Measurements from ENCODE around the gene ABCC6. TPM values are rescaled to one million over a fixed set of nuclear protein-coding genes. Genes with fewer than 3 reads are reported as not detected.
"Not testable (repeated sequence)": the region's sequence is repeated elsewhere in the genome, so short reads cannot be mapped to it uniquely, and the experiment has no call there.

The ABCC6 gene
- polyA plus RNA-seq, 3 donors from 2014 or later: 0.03 TPM; not detected in 2

DNA sequence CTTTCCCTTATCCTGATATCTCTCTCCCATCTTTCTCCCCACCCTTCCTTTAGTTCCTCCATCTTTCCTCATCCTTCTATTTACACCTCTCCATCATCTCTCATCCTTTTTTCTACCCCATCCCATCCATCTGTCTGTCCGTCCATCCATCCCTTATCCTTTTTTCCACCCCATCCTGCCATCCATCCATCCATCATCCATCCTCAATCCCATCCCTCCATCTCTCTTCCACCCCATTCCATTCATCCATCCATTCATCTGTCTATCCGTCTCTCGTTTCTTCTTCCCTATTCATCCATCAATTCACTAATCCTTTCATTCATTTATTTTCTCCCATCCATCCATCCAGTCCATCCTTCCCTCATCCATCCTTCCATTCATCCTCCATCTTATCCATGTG is 68.1 kb downstream of the ABCC6 start:
- H3K36me3 Mint-ChIP-seq: no peaks in the 10 kb centered on the region
- H3K4me1 Mint-ChIP-seq: no peaks in the 10 kb centered on the region
- no peak overlapping the region for H3K27ac Mint-ChIP-seq

GRCh38 chr16:16154281-16154951 is 68.9 kb downstream of the ABCC6 start:
- no peaks in the 10 kb centered on the region for H3K36me3 Mint-ChIP-seq
- no peak overlapping the region for H3K27ac Mint-ChIP-seq
- DNase-seq: no peak
- no peaks in the 10 kb centered on the region for H3K4me1 Mint-ChIP-seq
- no peak overlapping the region for H3K4me3 Mint-ChIP-seq
- peaks cover 2 to 6% (median 3%) of the 10 kb centered on the region in 3 donors for H3K27me3 Mint-ChIP-seq (ENCODE audit: low read depth in 3 of 3)
- H3K9me3 Mint-ChIP-seq: peaks cover 0 to 15% (median 7%) of the 10 kb centered on the region in 6 donors

More for the DNA sequence above, 68.1 kb downstream of the ABCC6 start:
- peaks cover 2 to 8% (median 6%) of the 10 kb centered on the region in 3 donors for H3K27me3 Mint-ChIP-seq (ENCODE audit: low read depth in 3 of 3)
- no peak for DNase-seq
- peaks cover 4 to 18% (median 11%) of the 10 kb centered on the region in 6 donors for H3K9me3 Mint-ChIP-seq
- H3K4me3 Mint-ChIP-seq: no peak overlapping the region

DNA sequence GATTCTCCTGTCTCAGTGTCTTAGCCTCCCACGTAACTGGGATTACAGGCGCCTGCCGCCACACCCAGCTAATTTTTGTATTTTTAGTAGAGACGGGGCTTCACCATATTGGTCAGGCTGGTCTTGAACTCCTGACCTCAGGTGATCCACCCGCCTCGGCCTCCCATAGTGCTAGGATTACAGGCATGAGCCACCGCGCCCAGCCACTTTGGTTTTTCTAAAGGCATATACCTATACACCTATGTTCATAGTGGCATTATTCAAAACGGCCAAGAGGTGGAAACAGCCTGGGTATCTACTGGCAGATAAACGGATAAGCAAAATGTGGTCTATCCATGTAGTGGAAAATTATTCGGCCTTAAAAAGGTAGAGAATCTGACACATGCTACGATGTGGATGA is 70.3 kb downstream of the ABCC6 start:
- not testable (repeated sequence) for H3K4me3 Mint-ChIP-seq; H3K9me3 Mint-ChIP-seq; H3K27ac Mint-ChIP-seq; H3K36me3 Mint-ChIP-seq; H3K4me1 Mint-ChIP-seq; DNase-seq; H3K27me3 Mint-ChIP-seq (ENCODE audit: low read depth in 3 of 3)

DNA sequence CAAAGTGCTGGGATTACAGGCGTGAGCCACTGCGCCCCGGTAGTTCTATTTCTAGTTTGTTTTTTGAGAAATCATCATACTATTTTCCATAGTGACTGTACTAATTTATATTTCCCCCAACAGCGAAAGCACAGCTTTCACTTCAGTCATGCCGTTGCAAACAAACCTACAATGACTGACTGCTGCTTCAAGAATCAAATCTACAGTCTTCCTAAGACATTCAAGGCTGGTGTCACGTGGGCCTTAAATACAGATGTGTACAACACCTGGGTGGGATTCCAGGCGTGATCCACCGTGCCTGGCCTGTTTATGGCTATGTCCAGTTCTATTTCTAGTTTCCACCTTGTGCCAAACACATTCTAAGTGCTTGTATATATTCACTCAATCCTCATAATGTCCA is 72.0 kb downstream of the ABCC6 start:
- no peak overlapping the region for H3K27ac Mint-ChIP-seq
- no peak for DNase-seq
- H3K27me3 Mint-ChIP-seq (ENCODE audit: low read depth in 3 of 3): peaks cover 0 to 5% (median 2%) of the 10 kb centered on the region in 3 donors

DNA sequence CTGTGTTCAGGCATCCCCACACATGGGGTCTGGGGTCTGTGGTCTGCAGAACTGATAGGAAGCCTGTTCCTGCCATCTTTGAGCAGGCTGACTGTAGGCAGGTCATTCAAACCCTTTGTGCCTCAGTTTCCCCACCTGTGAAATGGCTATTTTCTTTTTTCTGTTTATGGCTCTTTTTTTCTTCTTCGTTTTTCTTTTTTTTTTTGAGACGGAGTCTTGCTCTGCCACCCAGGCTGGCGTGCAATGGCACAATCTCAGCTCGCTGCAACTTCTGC is 72.5 kb downstream of the ABCC6 start:
- Mint-ChIP-seq H3K27ac (no peak overlapping the region), H3K4me3 (no peak overlapping the region), H3K36me3 (no peaks in the 10 kb centered on the region), H3K27me3 (ENCODE audit: low read depth in 3 of 3) (peaks cover 0 to 5% (median 2%) of the 10 kb centered on the region in 3 donors), H3K4me1 (no peaks in the 10 kb centered on the region), H3K9me3 (no peaks in the 10 kb centered on the region)
- no peak for DNase-seq

More for the DNA sequence above, 72.0 kb downstream of the ABCC6 start:
- no peaks in the 10 kb centered on the region for H3K36me3 Mint-ChIP-seq
- no peaks in the 10 kb centered on the region for H3K9me3 Mint-ChIP-seq
- H3K4me1 Mint-ChIP-seq: no peaks in the 10 kb centered on the region
- H3K4me3 Mint-ChIP-seq: no peak overlapping the region

DNA sequence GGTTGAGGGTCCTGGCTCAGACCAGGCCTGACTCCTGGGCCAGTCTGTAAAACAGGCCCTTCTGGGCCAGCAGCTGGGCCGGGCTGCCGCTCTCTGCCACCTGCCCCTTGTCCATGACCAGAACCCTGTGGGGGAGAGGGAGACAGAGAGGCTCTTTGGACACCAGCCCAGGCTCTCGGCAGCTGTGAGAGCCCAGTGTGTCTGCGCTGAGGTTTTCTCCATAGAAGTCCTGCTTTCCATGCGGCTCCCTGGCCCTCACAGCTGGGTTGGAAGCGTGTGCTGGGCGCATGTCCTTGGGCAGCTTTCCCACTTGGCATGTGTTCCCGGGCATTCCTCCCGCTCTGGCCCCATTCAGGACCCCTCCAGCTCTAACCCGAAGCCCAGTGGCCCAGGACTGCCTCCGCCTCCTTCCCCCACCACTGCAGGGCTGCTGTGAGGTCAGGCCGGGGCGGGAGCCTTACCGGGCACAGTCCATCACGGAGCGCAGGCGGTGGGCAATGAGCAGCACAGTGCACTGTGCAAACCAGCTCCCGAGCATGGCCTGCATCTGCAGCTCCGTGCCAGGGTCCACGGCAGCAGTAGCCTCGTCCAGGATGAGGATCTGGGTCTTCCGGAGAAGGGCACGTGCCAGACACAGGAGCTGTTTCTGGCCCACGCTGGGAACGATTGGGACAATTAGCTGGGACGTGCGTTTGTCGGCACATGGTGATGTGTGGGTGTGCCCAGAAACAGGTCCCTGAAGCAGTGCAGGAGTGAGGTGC is 73.0 kb downstream of the ABCC6 start:
- H3K36me3 Mint-ChIP-seq: no peaks in the 10 kb centered on the region
- peaks cover 0 to 5% (median 0%) of the 10 kb centered on the region in 3 donors for H3K27me3 Mint-ChIP-seq (ENCODE audit: low read depth in 3 of 3)
- DNase-seq: no peak
- H3K4me3 Mint-ChIP-seq: no peak overlapping the region
- H3K27ac Mint-ChIP-seq: no peak overlapping the region
- no peaks in the 10 kb centered on the region for H3K4me1 Mint-ChIP-seq
- no peaks in the 10 kb centered on the region for H3K9me3 Mint-ChIP-seq

GRCh38 chr16:16149710-16150116 is 73.6 kb downstream of the ABCC6 start:
- H3K4me1 Mint-ChIP-seq: no peaks in the 10 kb centered on the region
- H3K9me3 Mint-ChIP-seq: no peaks in the 10 kb centered on the region
- H3K4me3 Mint-ChIP-seq: no peak overlapping the region
- peak overlapping the region in 1 of 6 donors; percentile 34 for H3K27ac Mint-ChIP-seq
- H3K36me3 Mint-ChIP-seq: no peaks in the 10 kb centered on the region
- no peak for DNase-seq
- peaks cover 0 to 5% (median 0%) of the 10 kb centered on the region in 3 donors for H3K27me3 Mint-ChIP-seq (ENCODE audit: low read depth in 3 of 3)

DNA sequence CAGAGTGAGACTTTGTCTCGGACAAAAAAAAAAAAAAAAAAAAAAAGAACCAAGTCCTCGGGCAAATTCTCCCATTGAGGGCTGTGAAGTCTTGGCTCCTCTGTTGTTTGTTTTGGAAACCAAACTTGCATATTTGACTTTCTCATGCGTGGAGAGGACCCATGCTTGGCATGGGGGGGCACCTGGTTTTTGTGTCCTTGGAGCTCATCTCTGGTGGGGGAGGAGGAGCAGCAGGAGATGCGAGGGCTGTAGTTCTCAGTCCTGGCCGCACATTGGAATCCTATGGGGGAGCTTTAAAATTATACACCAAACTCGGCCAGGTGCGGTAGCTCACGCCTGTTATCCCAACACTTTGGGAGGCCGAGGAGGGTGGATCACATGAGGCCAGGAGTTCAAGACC is 74.5 kb downstream of the ABCC6 start:
- Mint-ChIP-seq H3K27ac (no peak overlapping the region), H3K4me3 (no peak overlapping the region), H3K9me3 (no peaks in the 10 kb centered on the region), H3K27me3 (ENCODE audit: low read depth in 3 of 3) (peaks cover 0 to 3% (median 0%) of the 10 kb centered on the region in 3 donors), H3K4me1 (no peaks in the 10 kb centered on the region), H3K36me3 (no peaks in the 10 kb centered on the region)
- DNase-seq: no peak

DNA sequence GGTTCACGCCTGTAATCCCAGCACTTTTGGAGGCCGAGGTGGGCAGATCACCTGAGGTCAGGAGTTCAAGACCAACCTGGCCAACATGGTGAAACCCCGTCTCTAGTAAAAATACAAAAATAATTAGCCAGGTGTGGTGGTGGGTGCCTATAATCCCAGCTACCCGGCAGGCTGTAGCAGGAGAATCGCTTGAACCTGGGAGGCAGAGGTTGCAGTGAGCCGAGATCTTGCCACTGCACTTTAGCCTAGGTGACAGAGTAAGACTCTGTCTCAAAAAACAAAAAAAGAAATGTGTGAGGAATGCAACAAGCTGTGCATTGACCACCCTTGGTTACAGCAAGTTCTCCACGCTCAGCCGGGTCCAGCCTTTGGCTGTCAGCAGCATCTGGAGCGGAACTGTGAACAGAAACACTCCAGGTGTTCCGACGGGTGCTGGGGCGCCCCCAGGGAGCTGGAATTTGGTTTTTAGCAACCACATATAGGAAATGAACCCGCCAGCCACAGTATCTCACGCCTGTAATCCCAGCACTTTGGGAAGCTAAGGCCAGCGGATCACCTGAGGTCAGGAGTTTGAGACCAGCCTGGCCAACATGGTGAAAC is 75.2 kb downstream of the ABCC6 start:
- not testable (repeated sequence) for H3K4me3 Mint-ChIP-seq; H3K4me1 Mint-ChIP-seq; H3K9me3 Mint-ChIP-seq; H3K27ac Mint-ChIP-seq; DNase-seq; H3K27me3 Mint-ChIP-seq (ENCODE audit: low read depth in 3 of 3); H3K36me3 Mint-ChIP-seq

- H3K4me3 Mint-ChIP-seq: no peak overlapping the region
- H3K36me3 Mint-ChIP-seq: peaks cover 0 to 5% (median 0%) of the 10 kb centered on the region in 3 donors
- no peak for DNase-seq
- no peaks in the 10 kb centered on the region for H3K4me1 Mint-ChIP-seq
- H3K9me3 Mint-ChIP-seq: no peaks in the 10 kb centered on the region
- no peak overlapping the region for H3K27ac Mint-ChIP-seq
- peaks cover 0 to 3% (median 0%) of the 10 kb centered on the region in 3 donors for H3K27me3 Mint-ChIP-seq (ENCODE audit: low read depth in 3 of 3)
These were observed 75.8 kb downstream of the ABCC6 start for GRCh38 chr16:16147316-16147999.

- Mint-ChIP-seq H3K27me3 (ENCODE audit: low read depth in 3 of 3) (peaks cover 0 to 3% (median 0%) of the 10 kb centered on the region in 3 donors), H3K9me3 (no peaks in the 10 kb centered on the region), H3K27ac (no peak overlapping the region), H3K36me3 (peaks cover 0 to 10% (median 0%) of the 10 kb centered on the region in 3 donors), H3K4me1 (no peaks in the 10 kb centered on the region), H3K4me3 (no peak overlapping the region)
- no peak for DNase-seq
These were observed 76.6 kb downstream of the ABCC6 start for GRCh38 chr16:16146380-16147315.

DNA sequence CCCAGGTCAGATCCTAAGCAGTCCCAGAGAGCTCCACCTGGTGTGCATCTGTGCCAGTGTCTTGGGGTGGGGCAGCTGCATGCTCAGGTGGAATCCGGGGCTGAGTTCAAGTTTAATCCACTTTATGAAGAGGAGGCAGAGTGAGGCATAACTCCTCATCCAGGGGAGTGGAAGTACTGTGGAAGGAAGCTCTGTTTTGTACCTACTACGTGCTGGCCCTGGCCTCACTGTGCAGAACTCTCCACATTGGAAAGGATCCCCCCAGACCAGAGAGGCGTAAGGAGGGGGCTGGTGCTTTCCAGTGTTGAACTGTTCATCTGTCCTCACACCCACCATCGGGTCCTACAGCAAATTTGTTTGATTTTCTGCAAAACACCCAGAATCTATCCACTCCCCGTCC is 78.0 kb downstream of the ABCC6 start:
- peaks cover 0 to 19% (median 4%) of the 10 kb centered on the region in 3 donors for H3K36me3 Mint-ChIP-seq
- no peaks in the 10 kb centered on the region for H3K4me1 Mint-ChIP-seq
- DNase-seq: no peak
- H3K27ac Mint-ChIP-seq: no peak overlapping the region
- no peaks in the 10 kb centered on the region for H3K27me3 Mint-ChIP-seq (ENCODE audit: low read depth in 3 of 3)
- H3K9me3 Mint-ChIP-seq: no peaks in the 10 kb centered on the region
- H3K4me3 Mint-ChIP-seq: no peak overlapping the region

GRCh38 chr16:16144416-16144815 is 78.9 kb downstream of the ABCC6 start:
- no peaks in the 10 kb centered on the region for H3K9me3 Mint-ChIP-seq
- H3K27me3 Mint-ChIP-seq (ENCODE audit: low read depth in 3 of 3): no peaks in the 10 kb centered on the region
- H3K4me3 Mint-ChIP-seq: no peak overlapping the region
- DNase-seq: no peak
- peaks cover 5 to 24% (median 10%) of the 10 kb centered on the region in 3 donors for H3K36me3 Mint-ChIP-seq
- H3K4me1 Mint-ChIP-seq: no peaks in the 10 kb centered on the region
- H3K27ac Mint-ChIP-seq: peak overlapping the region in 1 of 6 donors; percentile 35

Measured in immature natural killer cell (primary cell).